Measurements from ENCODE around the gene SCARF1.

Gene SCARF1

DNA sequence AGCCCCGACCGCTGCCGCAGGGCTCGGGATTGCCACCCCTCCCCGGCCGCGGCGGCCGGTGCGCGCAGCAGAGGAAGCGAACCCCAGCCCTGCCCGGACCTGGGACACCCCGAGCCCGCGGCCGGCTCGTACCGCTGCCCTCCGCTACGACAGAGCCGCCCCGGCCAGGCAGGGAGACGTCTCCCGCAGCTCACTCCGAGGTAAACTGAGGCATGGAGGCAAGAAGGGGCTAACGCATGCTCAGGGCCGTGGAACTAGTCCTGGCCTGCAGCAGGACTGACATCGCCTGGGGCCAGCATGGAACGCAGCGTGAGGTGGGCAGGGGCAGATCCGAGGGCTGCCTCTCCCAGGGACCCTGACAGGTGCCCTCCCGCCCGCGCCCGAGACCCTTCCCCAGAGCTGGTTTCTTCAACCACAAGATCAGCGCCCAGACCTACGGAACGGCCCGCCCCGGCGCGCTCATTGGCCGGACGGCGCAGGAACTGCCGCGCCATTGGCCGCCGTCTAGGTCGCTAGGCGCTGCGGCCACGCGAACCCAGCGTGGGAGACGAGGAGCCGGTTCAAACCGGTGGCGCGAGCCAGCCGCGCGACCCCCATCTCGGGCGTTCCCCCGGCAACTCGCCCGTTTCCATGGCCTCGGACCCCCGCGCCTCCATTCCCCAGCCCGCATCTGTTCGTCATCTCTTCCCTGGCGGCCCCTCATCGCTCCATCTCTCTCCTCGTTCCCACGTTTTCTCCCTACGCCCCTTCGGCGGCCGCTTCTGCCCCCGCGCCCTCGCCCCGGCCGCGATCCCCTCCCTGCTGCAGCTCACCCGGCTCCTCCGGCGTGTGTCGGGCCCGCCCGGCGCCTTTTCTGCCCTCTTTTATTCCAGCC is 17.3 kb downstream of the SCARF1 start, which contains the start of gene SLC43A2:
TSS of gene SLC43A2 (minus strand) at position 853 of the 874 bp plus-strand sequence. CDS start 960 bp downstream, outside the sequence.
- DNase-seq (ENCODE audit: low spot score) = peak; percentile 36
- no peak for FAIRE-seq

- FAIRE-seq (no peak), DNase-seq (ENCODE audit: low spot score) (no peak)
These were observed 18.1 kb downstream of the SCARF1 start for GRCh38 chr17:1627182-1627981.

DNA sequence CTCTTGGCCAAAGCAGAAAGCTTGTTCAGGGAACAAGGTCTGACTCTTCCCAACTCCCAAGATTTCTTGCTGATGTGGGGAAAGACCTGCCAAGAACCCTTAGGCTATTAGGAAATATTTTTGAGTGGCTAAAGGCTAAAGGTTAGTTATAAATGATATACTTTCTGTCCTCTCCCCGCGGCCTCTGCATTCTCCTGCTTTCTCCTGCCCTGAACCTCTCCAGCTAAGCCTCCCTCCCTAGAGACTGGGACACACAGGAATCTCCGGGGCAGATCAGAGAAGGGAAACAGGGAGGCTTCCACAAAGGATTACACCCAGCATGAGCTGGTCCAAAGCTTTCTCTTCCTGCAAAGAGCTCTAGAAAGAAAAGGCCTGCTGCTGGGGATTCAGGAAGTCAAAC is 19.2 kb downstream of the SCARF1 start:
- DNase-seq (ENCODE audit: low spot score) (no peak), FAIRE-seq (no peak)

GRCh38 chr17:1625581-1625980 is 20.0 kb downstream of the SCARF1 start:
- DNase-seq (ENCODE audit: low spot score) (no peak), FAIRE-seq (no peak)

- DNase-seq (ENCODE audit: low spot score) (no peak), FAIRE-seq (no peak)
These were observed 20.5 kb downstream of the SCARF1 start for GRCh38 chr17:1625053-1625452.

- FAIRE-seq (no peak), DNase-seq (ENCODE audit: low spot score) (no peak)
These were observed 20.9 kb downstream of the SCARF1 start for GRCh38 chr17:1624650-1625049.

GRCh38 chr17:1623057-1623630 is 22.4 kb downstream of the SCARF1 start:
- no peak for DNase-seq (ENCODE audit: low spot score)
- FAIRE-seq = no peak

- FAIRE-seq = no peak
- DNase-seq (ENCODE audit: low spot score) = no peak
These were observed 24.1 kb downstream of the SCARF1 start for GRCh38 chr17:1621273-1621954.

GRCh38 chr17:1620486-1620885 is 25.0 kb downstream of the SCARF1 start:
- FAIRE-seq (no peak), DNase-seq (ENCODE audit: low spot score) (no peak)

- no peak for FAIRE-seq
These were observed 27.8 kb downstream of the SCARF1 start for GRCh38 chr17:1617620-1618174.

GRCh38 chr17:1616101-1616500 is 29.4 kb downstream of the SCARF1 start:
- FAIRE-seq (no peak), DNase-seq (ENCODE audit: low spot score) (no peak)

More at GRCh38 chr17:1617620-1618174, 27.8 kb downstream of the SCARF1 start:
- DNase-seq (ENCODE audit: low spot score) = peak; percentile 77

DNA sequence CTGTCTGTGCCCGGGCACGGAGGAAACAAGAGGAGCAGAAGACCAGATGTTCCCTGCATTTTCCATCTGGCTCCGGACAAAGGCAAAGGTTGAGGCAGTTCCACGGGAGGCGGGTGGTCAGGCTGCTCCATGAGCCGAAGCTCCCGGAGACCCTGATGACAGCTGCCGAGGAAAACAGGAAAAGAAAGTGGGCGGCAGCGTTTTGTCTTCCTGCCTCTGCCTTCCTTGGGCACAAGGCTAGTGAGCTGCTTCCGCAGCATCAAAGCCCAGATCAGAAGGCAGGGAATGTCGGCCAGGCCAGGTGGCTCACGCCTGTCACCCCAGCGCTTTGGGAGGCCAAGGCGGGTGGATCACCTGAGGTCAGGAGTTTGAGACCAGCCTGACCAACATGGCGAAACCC is 33.1 kb downstream of the SCARF1 start:
- FAIRE-seq (no peak), DNase-seq (ENCODE audit: low spot score) (no peak)

DNA sequence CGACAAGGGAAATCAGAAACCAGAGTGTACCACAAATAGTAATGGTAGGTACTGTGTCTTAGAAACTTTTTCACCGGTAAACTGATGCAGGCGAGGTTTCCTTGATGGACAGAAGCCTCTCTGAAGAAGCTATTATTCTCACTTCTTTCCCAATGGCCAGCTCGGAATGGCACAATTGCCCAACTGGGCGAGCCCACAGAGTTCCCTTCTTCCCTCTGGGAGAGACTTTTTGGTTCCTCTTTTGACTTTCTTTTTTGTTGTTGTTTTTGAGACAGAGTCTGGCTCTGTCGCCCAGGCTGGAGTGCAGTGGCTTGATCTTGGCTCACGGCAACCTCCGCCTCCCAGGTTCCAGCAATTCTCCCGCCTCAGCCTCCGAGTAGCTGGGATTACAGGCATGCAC is 33.8 kb downstream of the SCARF1 start:
- FAIRE-seq (no peak), DNase-seq (ENCODE audit: low spot score) (no peak)

- FAIRE-seq = no peak
- DNase-seq (ENCODE audit: low spot score) = no peak
These were observed 36.9 kb downstream of the SCARF1 start for GRCh38 chr17:1608676-1609075.

DNA sequence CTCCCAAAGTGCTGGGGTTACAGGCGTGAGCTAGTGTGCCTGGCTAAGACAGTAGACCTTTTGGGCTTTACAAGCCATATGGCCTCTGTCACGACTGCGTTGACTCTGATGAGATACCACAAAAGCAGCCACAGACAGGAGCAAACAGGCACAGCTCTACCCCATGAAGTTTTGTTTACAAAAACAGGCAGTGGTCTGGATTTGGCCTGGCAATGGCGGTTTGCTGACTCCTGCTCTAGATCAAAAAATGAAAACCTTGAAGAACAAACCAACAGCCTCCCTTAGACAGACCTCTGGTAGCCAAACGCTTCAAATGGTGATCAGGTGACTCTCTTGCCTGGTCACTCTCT is 37.6 kb downstream of the SCARF1 start:
- DNase-seq (ENCODE audit: low spot score) = no peak
- FAIRE-seq = no peak

DNA sequence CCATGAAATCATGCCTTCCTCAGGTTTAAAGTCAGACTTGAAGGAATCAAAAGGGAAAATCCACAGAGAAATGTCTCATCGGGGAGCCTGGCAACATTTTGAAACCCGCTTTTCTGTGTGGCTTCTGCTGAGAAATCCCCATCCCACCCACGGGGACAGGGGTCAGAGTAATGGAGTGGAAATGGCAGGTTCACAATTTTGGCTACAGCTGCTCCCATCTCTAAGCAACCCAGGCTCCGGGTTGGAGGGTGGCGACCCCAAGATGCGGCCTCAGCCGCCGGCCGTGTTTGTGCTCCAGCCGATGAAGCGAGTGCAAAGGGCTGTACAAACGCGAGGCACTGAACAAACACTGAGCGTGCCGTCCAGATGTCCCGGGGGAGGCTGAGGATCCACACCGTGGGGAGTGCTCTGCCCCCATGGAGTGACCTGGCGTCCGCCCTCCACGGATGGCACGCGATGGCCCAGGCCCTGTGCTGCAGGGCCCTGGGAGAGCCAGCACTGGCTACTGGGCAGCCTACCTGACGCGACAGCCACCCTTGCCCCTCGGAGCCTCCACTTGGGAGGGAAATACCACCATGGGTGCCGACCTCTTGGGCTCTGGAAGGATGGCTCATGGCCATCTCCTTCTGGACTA is 39.1 kb downstream of the SCARF1 start:
- FAIRE-seq (no peak), DNase-seq (ENCODE audit: low spot score) (no peak)

DNA sequence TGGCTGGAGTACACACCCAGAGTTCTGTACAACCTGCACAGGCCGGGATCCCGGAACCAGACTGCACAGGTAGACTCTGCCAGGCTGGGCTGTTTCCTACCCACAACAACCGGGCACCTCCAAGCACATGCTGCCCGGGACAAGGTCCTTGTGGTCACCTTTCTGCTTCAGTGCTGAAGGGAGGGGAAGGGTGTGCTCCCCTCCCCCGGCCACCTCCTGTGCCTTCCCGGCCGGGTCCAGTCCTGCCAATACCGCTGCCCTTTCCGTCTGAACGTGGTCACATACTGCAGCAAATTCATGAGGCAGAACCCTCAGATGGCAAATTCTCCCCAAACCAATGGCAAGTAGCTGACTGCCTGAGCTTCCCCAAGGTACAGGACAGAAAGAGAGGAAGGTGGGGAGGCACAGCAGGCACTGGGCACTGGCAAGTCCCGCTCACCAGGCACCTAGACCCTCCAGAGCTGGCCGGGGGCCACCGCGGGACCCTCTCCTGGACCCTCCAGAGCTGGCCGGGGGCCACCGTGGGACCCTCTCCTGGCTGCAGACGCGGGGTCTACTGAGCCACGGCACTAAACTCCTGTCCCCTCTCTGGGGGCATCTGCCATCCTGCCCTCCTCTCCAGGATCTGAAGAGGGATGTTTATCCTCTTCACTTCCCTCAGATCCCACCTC is 39.7 kb downstream of the SCARF1 start:
- FAIRE-seq (no peak), DNase-seq (ENCODE audit: low spot score) (no peak)

DNA sequence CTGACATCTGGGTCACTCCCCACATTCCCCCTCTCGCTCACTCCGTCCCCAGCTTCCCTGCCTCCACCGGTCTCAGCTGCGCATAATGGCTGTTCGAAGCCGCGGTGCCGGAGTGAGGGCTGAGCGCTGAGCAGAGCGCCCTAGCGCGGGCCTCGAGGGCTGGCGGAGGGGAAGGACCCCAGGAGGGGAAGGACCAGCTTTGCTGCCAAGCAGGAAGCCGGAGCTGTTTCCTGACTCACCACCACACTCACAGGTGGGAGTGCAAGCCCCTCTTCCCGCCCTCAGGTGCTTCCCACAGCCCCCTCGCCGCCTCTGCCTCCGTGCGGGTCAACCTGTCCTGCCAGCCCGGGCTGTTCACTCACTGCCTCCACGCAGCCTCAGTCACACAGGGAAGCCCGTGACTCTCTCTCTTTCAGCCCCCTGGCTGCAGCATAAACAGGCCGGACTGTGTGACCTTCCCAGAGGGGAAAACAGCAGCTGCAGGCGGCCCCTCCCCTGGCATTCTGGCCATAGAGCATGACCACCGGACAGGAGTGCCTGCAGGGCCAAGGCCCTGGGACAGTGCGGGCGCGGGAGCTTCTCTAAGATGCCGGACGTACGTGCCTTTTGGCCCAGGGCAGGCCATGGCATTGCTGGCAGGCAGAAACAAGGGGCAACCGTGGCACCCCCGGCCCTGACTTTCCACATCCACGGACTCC is 40.6 kb downstream of the SCARF1 start:
- DNase-seq (ENCODE audit: low spot score) (no peak), FAIRE-seq (no peak)

DNA sequence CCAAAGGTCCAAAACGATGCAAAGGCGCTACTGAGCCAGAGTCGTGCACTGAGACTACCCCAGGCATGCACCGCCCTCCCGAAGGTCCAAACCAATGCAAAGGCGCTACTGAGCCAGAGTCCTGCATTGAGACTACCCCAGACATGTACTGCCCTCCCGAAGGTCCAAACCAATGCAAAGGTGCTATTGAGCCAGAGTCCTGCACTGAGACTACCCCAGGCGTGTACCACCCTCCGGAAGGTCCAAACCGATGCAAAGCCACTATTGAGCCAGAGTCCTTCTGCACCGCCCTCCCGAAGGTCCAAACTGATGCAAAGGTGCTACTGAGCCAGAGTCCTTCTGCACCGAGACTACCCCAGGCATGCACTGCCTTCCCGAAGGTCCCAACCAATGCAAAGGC is 44.0 kb downstream of the SCARF1 start:
- FAIRE-seq (no peak), DNase-seq (ENCODE audit: low spot score) (no peak)
